Measurements from ENCODE around the gene PDE6C. TPM values are rescaled to one million over a fixed set of nuclear protein-coding genes. Genes with fewer than 3 reads are reported as not detected.

PDE6C gene
- total and polyA plus RNA-seq, 2 of the 8 experiments (the other 6 are each of a cell fraction or from before 2014, with no cell fraction given): not detected

DNA sequence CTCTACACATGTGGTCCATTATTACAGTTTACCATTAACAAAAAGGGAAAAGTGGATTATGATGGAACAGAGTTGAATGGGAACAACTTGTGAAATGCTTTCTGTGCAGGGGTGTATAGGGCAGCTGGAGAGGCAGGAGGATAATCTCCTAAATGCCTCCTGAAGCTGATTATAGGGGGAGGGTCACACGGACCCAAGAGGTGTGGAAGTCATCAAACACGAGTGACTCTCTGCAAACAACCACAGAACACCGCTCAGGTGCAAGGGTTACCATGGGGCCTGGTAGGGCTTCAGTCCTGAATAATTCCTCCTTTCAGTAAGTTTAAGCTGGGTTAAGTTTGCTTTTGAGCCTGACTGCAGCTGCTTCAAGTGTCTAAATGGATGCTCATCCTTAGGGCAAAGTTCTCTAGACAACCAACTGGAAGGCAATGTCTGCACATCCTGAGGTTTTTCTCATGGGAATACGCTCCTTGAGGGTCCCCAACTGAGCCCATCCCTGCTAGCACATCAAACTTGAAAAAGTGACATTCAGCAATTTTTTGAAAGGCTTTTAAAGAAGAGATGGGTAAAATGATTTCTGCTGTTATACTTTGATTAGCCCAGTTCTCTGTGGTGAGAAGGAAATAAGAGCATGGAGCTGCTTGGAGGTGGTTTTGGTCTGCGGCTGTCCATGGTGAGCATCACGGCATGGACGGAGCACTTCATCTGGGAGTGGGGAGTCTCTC, 1.9 kb downstream of the PDE6C start:
- DNase-seq (ENCODE audit: low read depth in 1 of 2, low spot score in 2 of 2): no peak
- FAIRE-seq: no peak
- Histone ChIP-seq H2BK12ac (ENCODE audit: low read depth, low read length) (no peak overlapping the region), H3K27me3 (replicated peaks in 1 of 4; ENCODE audit: control insufficient read depth in 3 of 4, extremely low read depth in 1 of 4, insufficient read depth in 3 of 4, low read length in 3 of 4) (no peaks in the 10 kb centered on the region), H4K5ac (ENCODE audit: insufficient read length, low read depth, low read length) (no peak overlapping the region), H3K4me2 (ENCODE audit: insufficient read depth in 1 of 2, low read depth in 2 of 2, low read length in 2 of 2) (no peak overlapping the region), H2BK20ac (ENCODE audit: low read length) (no peak overlapping the region), H2BK120ac (replicated peaks; ENCODE audit: low read depth, low read length) (no peak overlapping the region), H3K9me3 (ENCODE audit: insufficient read depth in 2 of 2, low read depth in 1 of 2, low read length in 1 of 2) (no peaks in the 10 kb centered on the region), H3K23ac (ENCODE audit: insufficient read length) (no peak overlapping the region), H3K9ac (replicated peaks in 1 of 4; ENCODE audit: extremely low read depth in 1 of 4, low read depth in 3 of 4, low read length in 3 of 4) (no peak overlapping the region), H3K4ac (replicated peaks; ENCODE audit: insufficient read length, low read depth, low read length) (no peak overlapping the region), H3K56ac (replicated peaks; ENCODE audit: insufficient read length, low read depth, low read length) (no peak overlapping the region), H4K91ac (replicated peaks; ENCODE audit: insufficient read length, low read length) (no peak overlapping the region), H3K4me3 (ENCODE audit: extremely low read depth in 1 of 4, insufficient read depth in 2 of 4, low read depth in 3 of 4, low read length in 4 of 4) (no peak overlapping the region), H2BK5ac (ENCODE audit: low read depth, low read length) (no peak overlapping the region), H3K23me2 (ENCODE audit: low read depth, low read length) (no peaks in the 10 kb centered on the region), H2BK15ac (ENCODE audit: low read length) (no peak overlapping the region), H2AFZ (ENCODE audit: low read length) (no peak overlapping the region), H2AK5ac (ENCODE audit: low read depth, low read length) (no peak overlapping the region), H3K79me1 (ENCODE audit: low read depth, low read length) (no peaks in the 10 kb centered on the region), H3K36me3 (ENCODE audit: control insufficient read depth in 2 of 4, insufficient read depth in 4 of 4, low read length in 3 of 4) (no peaks in the 10 kb centered on the region), H3K4me1 (replicated peaks in 1 of 4; ENCODE audit: control insufficient read depth in 3 of 4, insufficient read depth in 4 of 4, low read length in 3 of 4) (peaks cover 0 to 4% (median 1%) of the 10 kb centered on the region in 4 experiments; a peak in 1 of 7 replicates), H4K8ac (ENCODE audit: extremely low read depth, insufficient read depth, low read length) (no peak overlapping the region), H3K79me2 (ENCODE audit: control insufficient read depth in 1 of 2, insufficient read depth in 2 of 2, low read length in 2 of 2) (no peaks in the 10 kb centered on the region), H3K18ac (ENCODE audit: extremely low read depth, low read length) (no peak overlapping the region), H4K20me1 (replicated peaks in 1 of 2; ENCODE audit: control insufficient read depth in 1 of 2, insufficient read depth in 2 of 2, low read length in 2 of 2) (no peaks in the 10 kb centered on the region), H3K27ac (ENCODE audit: low read depth, low read length) (no peak overlapping the region), H3K14ac (ENCODE audit: insufficient read length) (no peak overlapping the region)
- ChIA-PET POLR2A (ENCODE audit: partially characterized antibody) (no interaction called here), CTCF (ENCODE audit: partially characterized antibody) (interaction anchor here (1.2 kb wide), 1 partner anchor 60 kb away, joined by 3 read pairs; no protein-coding TSS in a partner anchor)
- 94% methylated on average over 7 of the region's 7 CpGs; no CpG with 5 or more reads in 1 of the 2 experiments for WGBS, 2 experiments (ENCODE audit: extremely low coverage in 1 of 2, insufficient coverage in 1 of 2, insufficient read length in 1 of 2, insufficient replicate concordance in 2 of 2, low coverage in 1 of 2, low lambda C conversion rate in 2 of 2, missing lambda C conversion rate in 1 of 2)
- no peak for TF ChIP-seq CEBPB (IDR thresholded peaks at IDR 0.05; ENCODE audit: low read depth, low read length)
- no peak for TF ChIP-seq CHD1 (IDR thresholded peaks at IDR 0.05; ENCODE audit: low read depth, low read length)
- no peak for TF ChIP-seq TBP (IDR thresholded peaks at IDR 0.05; ENCODE audit: low read depth, low read length)
- no peak for TF ChIP-seq ASH2L (IDR thresholded peaks at IDR 0.05; ENCODE audit: low read length)
- no peak for TF ChIP-seq TAF7 (optimal IDR thresholded peaks at IDR 0.05; ENCODE audit: borderline replicate concordance, low read depth, low read length)
- no peak for TF ChIP-seq ZNF274 (IDR thresholded peaks at IDR 0.05; ENCODE audit: borderline replicate concordance, extremely low read depth, low read length)
- TF ChIP-seq SP4 (IDR thresholded peaks at IDR 0.05; ENCODE audit: low read length): no peak
- no peak for TF ChIP-seq SAP30 (IDR thresholded peaks at IDR 0.05; ENCODE audit: insufficient read depth, insufficient replicate concordance, low read length)
- TF ChIP-seq, protein P1, sequence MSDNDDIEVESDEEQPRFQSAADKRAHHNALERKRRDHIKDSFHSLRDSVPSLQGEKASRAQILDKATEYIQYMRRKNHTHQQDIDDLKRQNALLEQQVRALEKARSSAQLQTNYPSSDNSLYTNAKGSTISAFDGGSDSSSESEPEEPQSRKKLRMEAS (IDR thresholded peaks at IDR 0.05): no peak
- TF ChIP-seq, protein P2, sequence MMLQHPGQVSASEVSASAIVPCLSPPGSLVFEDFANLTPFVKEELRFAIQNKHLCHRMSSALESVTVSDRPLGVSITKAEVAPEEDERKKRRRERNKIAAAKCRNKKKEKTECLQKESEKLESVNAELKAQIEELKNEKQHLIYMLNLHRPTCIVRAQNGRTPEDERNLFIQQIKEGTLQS (IDR thresholded peaks at IDR 0.05; ENCODE audit: insufficient read depth, low read depth, low read length): no peak

All from H1 (cell line).